Stimulated activated CD4-positive, alpha-beta T cell treated with anti-CD3 and anti-CD28 coated beads, Interleukin-2, amount 100 ng/mL, for 4 hours (primary cell): ENCODE data around the gene OR51F2.
"Not testable (repeated sequence)": the region's sequence is repeated elsewhere in the genome, so short reads cannot be mapped to it uniquely, and the experiment has no call there.

Experiments
- DNase-seq: peaks from one replicate; pipeline ENCODE4 v3.0.0-alpha.2; 2020; ENCODE audit warnings: low read depth

The OR51F2 gene, protein sequence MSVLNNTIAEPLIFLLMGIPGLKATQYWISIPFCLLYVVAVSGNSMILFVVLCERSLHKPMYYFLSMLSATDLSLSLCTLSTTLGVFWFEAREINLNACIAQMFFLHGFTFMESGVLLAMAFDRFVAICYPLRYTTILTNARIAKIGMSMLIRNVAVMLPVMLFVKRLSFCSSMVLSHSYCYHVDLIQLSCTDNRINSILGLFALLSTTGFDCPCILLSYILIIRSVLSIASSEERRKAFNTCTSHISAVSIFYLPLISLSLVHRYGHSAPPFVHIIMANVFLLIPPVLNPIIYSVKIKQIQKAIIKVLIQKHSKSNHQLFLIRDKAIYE

DNA sequence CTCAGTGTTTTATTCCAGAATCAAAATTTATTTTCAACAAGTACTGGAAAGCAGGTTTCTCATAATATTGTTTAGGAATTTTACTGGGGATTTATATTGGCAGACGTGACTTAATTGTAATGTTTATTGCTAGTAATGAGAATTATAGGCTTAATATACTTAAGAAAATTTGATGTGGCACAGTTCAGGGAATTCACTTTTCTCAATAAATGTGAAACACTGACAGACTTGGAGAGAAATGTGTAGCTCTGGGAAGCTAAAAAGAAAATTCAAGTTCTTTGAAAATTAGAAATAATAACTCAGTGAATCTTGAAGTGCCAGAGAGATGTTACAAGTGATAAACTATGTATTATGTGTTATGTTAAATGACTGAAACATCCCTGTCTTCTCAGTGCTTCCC lies at the start of gene OR51F2:
TSS of gene OR51F2 (plus strand) at position 301 of the 400 bp plus-strand sequence. CDS start 101 bp downstream, outside the sequence.
- no peak for DNase-seq

DNA sequence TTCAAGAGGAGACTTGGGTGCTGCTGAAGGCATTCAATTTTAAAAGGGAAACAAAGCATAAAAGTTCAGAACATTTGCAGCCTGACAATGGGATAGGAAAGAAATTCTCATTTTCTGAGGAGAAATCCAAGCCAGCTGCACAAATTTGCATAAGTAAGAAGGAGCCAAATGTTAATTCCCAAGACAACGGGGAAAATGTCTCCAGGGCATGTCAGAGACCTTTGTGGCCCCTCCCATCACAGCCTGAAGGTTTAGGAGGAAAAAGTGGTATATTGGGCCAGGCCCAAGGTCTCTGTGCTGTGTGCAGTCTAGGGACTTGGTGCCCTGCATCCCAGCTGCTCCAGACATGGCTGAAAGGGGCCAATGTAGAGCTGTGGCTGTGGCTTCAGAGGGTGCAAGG lies 38.7 kb upstream of the OR51F2 start:
- no peak for DNase-seq

- DNase-seq, result no peak
Measured at GRCh38 chr11:4797206-4797605, 23.9 kb upstream of the OR51F2 start.

DNA sequence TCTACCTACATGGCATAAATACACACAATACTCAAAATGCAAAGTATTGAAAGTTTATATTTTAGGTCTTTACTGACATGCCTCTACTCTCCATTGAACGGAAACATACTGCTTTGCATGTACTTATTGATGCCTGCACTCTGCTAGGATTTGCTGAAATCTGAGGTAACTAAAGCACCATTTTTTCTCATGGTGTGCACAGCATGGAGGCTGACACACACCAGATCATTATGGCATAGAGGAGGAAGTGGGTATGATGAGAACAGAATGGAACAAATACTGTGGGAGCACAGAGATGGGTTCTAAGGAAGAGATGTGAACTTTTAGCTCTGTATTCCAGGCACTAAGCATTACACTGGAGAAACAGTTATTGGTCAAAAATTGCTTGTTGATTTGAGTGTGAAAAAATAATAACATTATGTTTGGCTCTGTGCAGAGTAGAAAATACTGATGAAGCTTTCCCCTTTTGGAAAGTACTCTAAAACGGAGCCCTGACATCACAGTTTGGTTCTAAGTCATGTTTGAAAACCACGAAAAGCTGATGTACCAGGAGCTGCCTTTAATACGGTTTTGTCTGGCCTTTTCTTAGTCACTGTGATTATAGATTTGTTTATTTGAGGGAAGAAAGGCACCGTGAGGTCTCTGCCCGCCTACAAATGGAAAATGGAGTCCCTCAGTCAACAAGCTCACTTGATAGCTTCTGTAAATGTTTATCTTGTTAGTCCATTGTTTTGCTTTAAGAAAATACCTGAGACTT lies 22.5 kb upstream of the OR51F2 start:
- DNase-seq, result no peak

GRCh38 chr11:4801316-4801715 lies 19.8 kb upstream of the OR51F2 start:
- not testable (repeated sequence) for DNase-seq

GRCh38 chr11:4804280-4804679 lies 16.8 kb upstream of the OR51F2 start, which contains the start of gene OR52R1:
Gene OR52R1 (minus strand): TSS chr11:4804380. CDS start chr11:4804380, 0 bp downstream.
- DNase-seq, result no peak

- DNase-seq, result no peak
Measured at GRCh38 chr11:4808476-4808875, 12.6 kb upstream of the OR51F2 start.

DNA sequence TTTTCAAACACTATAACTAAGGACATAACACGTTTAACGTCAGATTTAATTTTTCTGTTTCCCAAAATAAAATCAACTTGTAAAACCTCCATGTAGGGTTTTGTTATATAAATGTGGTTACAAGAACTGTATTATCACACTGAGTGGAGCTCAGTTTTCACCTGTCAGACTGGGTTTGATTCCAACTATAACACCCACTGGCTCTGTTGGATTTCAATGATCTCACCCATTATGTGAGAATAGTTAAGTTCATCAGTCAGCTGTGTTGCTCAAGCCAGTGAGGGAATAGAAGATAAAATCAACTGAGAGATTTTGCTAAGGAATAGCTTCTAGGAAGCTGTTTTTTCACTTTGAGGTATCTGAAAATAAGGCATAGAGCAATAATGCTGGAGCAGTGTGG lies 11.9 kb upstream of the OR51F2 start:
- no peak for DNase-seq

DNA sequence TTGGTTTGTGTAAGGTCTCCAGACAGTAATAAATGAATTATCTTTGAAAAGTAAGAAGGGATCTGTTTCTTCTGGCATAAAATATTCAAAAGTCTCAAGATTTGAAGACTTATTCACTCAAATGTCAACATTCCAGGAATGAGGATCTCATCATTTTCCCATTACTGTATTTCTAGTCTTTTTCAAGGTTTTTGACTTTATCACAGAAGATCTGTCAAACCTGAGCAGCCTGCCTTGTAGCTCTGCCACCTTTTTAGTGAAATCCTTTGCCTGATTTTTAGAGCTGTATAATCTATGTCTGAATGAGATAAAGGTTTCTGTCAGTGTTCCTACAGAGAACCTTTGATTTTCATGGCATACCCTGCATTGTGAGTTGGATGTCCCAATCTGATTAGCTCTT lies 4.0 kb downstream of the OR51F2 start:
- DNase-seq, result no peak

- DNase-seq, result no peak
Measured at GRCh38 chr11:4826425-4826824, 5.3 kb downstream of the OR51F2 start.

DNA sequence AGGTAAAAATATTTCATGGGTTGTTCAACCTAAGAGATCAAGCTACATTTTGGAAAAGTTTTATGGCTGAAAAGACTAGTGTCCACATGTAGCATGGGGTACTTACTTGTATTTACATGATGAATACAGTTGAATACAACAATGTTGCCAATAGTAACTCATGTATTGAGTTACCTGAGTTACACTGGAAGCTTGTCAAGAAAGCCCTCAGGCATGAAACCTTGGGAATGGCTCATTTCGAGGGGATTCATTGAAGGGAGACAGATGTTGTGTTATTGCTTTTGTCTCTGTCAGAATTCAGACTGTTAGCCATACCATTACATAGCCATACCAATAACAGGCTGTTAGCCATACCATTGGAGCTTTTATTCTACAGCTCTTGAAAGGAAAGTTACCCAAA lies 9.2 kb downstream of the OR51F2 start:
- DNase-seq, result no peak

- DNase-seq, result no peak
Measured at GRCh38 chr11:4830909-4831308, 9.8 kb downstream of the OR51F2 start.

DNA sequence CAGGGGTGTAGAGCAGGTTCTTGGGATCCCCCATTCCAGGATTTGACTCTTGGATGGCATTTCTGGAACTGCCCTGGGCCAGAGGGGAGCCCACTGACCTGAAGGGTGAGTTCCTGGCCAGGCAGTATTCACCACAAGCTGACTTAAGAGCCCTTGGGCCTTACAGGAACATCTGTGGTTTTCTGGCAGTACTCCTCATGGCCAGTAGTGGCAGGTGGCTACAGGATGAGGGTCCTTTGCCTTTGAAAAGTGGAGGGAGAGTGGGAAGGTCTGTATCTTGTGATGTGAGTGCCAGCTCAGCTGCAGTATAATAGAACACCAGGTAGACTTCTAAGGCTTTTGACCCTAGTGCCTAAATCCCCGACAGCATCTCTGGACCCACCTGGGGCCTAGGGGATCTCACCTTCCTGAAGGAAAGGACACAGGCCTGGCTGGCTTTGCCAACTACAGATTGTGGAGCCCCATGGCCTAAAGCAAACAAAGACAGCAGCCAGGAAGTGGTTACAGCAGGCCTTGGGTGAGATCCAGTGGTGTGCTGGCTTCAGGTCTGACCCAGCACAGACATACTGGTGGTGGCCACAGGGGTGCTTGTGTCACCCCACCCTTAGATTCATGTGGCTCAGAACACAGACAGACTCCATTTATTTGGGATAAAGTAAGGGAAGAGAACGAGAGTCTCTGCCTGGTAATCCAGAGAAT lies 18.9 kb downstream of the OR51F2 start:
- DNase-seq, result no peak

- DNase-seq, result no peak
Measured at GRCh38 chr11:4848908-4849532, 27.9 kb downstream of the OR51F2 start, which contains the start of gene OR51S1. Gene OR51S1 (minus strand): TSS chr11:4849208. CDS start chr11:4849208, 0 bp downstream.

DNA sequence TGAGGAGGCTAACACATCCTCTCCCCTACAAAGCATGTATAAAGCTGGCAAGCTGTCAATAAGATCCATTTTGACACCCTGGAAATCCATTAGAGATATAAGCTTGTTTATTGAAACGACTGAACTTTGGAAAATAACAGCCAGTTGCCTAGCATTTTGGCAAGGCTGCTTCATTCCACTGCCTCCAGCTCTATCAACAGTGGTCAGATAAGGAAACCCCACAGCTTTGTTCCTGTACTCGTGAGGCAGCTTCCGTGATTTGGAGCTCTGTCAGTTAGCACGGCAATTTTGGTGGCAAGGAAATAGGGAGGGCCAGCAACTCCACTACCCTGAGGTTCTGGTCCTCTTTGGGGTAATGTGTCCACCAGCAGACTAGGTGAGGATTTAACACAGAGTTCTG lies 29.9 kb downstream of the OR51F2 start:
- DNase-seq, result no peak

DNA sequence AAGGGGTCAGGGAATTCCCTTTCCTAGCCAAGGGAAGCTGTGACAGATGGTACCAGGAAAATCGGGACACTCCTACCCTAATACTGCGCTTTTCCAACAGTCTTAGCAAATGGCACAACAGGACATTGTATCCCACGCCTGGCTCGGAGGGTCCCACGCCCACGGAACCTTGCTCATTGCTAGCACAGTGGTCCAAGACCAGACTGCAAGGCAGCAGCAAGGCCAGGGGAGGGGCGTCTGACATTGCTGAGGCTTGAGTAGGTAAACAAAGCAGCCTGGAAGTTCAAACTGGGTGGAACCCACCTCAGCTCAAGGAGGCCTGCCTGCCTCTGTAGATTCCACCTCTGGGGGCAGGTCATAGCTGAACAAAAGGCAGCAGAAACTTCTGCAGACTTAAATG lies 33.2 kb downstream of the OR51F2 start:
- DNase-seq, result not testable (repeated sequence)

DNA sequence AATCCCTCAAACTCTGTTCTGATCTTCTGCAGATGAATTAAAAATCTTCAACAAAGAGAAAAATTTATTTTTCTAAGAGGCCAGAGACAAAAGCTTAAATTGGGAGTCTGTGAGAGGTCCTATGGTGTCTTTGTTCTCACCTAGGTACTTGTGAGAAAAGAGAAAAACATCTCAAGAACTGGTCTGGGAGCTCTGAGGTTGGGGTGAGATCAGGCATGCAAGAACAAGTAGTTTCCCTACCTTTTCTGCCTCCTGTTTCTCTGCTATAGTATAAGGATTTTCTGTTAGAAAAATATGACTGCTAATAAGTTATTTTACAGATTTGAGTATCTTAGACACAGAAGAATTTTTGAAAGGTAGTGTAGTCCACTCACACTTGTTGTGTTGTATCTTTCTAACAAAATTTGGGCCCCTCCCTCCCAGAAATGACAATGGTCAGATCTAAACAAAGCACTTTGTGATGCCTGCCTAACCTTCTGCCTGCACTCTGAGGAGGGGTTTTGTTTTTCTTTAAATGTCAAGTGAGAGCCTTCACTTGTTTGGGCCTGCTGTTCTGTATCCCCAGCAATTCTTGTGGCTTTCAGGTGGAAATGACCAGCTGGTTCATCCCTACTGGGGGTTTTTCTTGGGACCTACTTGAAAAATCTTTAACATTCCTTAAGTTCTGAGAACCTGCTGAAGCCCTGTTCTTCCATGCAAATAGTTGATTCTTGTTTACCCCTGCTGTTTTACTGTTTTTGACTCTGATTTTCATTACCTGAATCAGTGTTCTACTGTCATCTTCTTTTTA lies 41.5 kb downstream of the OR51F2 start:
- DNase-seq, result no peak

GRCh38 chr11:4863876-4864275 lies 42.8 kb downstream of the OR51F2 start:
- DNase-seq, result no peak

- DNase-seq, result no peak
Measured at GRCh38 chr11:4865855-4866254, 44.7 kb downstream of the OR51F2 start.
